ENCODE results near the gene ZNF407.

ZNF407 gene

DNA sequence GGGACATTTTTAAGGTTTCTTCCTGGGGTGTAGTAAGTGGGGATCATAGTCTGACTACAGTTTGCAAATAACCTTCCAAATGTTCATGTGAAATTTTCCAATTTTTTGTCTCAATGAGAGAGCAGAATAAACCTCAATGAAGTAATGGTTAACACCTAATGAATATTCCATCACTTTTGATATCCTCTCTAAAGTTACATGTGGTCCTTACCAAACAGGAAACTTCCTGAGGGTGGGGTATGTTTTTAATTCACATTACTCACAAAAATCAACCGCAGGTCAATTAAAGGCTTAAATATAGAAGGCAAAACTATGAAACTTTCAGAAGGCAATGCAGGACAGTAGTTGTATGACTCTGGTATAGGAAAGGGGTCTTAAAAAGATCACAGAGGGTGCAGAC lies 13.2 kb downstream of the ZNF407 start:
- Histone ChIP-seq H3K4me2 (0 out of 22 replicates have a peak overlapping the region, but pooled peaks of 1 of the 11 experiments have one; percentile 23), H3K4me3 (no peak overlapping the region), H3K9ac (no peak overlapping the region)

DNA sequence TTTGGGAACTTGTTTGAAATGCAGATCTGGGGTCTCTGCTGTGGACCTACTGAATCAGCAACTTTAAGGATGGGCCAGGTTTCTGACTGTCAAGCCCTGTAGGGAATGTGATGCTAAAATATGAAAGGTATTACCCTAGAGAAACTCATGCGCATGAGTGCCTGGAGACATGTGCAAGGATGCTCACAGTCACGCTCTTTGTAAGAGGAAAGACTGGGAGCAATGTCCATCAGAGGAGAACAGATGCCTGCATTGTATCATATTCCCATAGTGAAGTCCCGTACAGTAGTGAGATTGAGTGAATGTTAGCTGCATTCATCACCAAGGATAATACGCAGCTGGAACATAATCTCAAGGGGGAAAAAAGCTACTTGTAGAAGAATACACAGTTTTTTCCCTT lies 14.1 kb downstream of the ZNF407 start:
- H3K9ac ChIP-seq: no peak overlapping the region
- H3K4me2 ChIP-seq: no peak overlapping the region
- no peak overlapping the region for H3K27ac ChIP-seq
- H3K4me1 ChIP-seq: peaks cover 0 to 29% (median 6%) of the 10 kb centered on the region in 10 experiments; a peak in 13 of 20 replicates
- H3K9me3 ChIP-seq (replicated peaks in 1 of 11): peaks cover 12 to 17% (median 16%) of the 10 kb centered on the region in 11 experiments
- H4K20me1 ChIP-seq: peaks cover 3 to 99% (median 62%) of the 10 kb centered on the region in 11 experiments; a peak in 17 of 22 replicates
- TF ChIP-seq Cebpa-rat (IDR thresholded peaks at IDR 0.05): no peak
- H3K36me3 ChIP-seq: peaks cover 0 to 21% (median 10%) of the 10 kb centered on the region in 11 experiments; a peak in 14 of 22 replicates
- H3K4me3 ChIP-seq: no peak overlapping the region
- H3K27me3 ChIP-seq: no peaks in the 10 kb centered on the region

More for the DNA sequence above, 13.2 kb downstream of the ZNF407 start:
- Histone ChIP-seq H3K36me3 (peaks cover 0 to 18% (median 6%) of the 10 kb centered on the region in 11 experiments; a peak in 8 of 22 replicates), H4K20me1 (peaks cover 3 to 99% (median 66%) of the 10 kb centered on the region in 11 experiments; a peak in 17 of 22 replicates), H3K27me3 (no peaks in the 10 kb centered on the region), H3K4me1 (peaks cover 0 to 29% (median 6%) of the 10 kb centered on the region in 10 experiments; a peak in 13 of 20 replicates), H3K9me3 (replicated peaks in 1 of 11) (peaks cover 10 to 14% (median 12%) of the 10 kb centered on the region in 11 experiments), H3K27ac (no peak overlapping the region)
- TF ChIP-seq Cebpa-rat (IDR thresholded peaks at IDR 0.05): no peak

DNA sequence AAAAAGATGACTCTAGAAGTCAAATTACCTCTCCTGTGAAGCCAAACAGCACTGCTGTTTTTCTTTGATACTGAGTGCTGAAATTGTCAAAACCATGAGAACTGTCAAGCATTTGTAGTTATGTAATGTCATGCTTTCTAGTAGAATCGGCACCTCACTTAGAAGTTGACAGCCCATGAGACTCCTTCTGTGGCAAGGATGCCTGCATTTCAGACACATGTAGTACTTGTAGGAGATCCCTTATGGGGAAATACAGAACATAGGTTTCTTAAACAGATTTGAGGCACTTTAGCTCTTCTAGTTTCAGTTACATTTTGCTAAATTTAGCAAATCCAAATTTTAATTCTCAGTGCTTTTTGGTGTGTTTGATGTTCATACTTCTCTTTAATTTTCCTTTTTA lies 15.7 kb downstream of the ZNF407 start:
- Histone ChIP-seq H3K9me3 (replicated peaks in 1 of 11) (peaks cover 12 to 20% (median 19%) of the 10 kb centered on the region in 11 experiments), H4K20me1 (peaks cover 0 to 99% (median 60%) of the 10 kb centered on the region in 11 experiments; a peak in 18 of 22 replicates), H3K9ac (0 out of 22 replicates have a peak overlapping the region, but pooled peaks of 1 of the 11 experiments have one; percentile 10), H3K4me2 (peak overlapping the region in 3 of 11 experiments; percentile 6 to 38 (median 28); a peak in 3 of 22 replicates), H3K4me3 (no peak overlapping the region), H3K4me1 (peaks cover 0 to 29% (median 6%) of the 10 kb centered on the region in 10 experiments; a peak in 13 of 20 replicates), H3K27me3 (no peaks in the 10 kb centered on the region), H3K36me3 (peaks cover 0 to 23% (median 13%) of the 10 kb centered on the region in 11 experiments; a peak in 14 of 22 replicates), H3K27ac (no peak overlapping the region)
- no peak for TF ChIP-seq Cebpa-rat (IDR thresholded peaks at IDR 0.05)

DNA sequence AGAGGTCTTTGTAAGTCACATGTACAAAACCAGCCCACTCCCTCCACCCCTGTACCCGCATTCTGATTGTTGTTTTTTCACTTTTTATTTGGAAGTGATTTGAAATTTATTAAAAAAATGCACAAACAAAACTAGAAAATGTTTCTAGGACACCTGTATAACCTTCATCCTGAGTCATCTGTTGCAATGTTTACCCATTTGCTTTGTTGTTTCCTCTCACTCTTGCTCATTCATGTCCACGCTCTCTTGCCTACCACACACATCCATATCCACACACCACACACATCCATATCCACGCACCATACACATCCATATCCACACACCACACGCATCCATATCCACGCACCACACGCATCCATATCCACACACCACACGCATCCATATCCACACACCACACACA lies 18.8 kb downstream of the ZNF407 start:
- Histone ChIP-seq H3K27me3 (no peaks in the 10 kb centered on the region), H4K20me1 (peaks cover 6 to 99% (median 45%) of the 10 kb centered on the region in 11 experiments; a peak in 20 of 22 replicates), H3K4me3 (no peak overlapping the region), H3K9me3 (replicated peaks in 1 of 11) (peaks cover 12 to 20% (median 19%) of the 10 kb centered on the region in 11 experiments), H3K4me2 (no peak overlapping the region), H3K27ac (no peak overlapping the region), H3K36me3 (peaks cover 0 to 14% (median 12%) of the 10 kb centered on the region in 11 experiments; a peak in 14 of 22 replicates), H3K4me1 (peaks cover 0 to 31% (median 10%) of the 10 kb centered on the region in 10 experiments; a peak in 14 of 20 replicates), H3K9ac (no peak overlapping the region)
- no peak for TF ChIP-seq Cebpa-rat (IDR thresholded peaks at IDR 0.05)

- Histone ChIP-seq H3K4me2 (no peak overlapping the region), H3K9me3 (replicated peaks in 1 of 11) (peaks cover 12 to 20% (median 19%) of the 10 kb centered on the region in 11 experiments), H4K20me1 (peaks cover 4 to 99% (median 48%) of the 10 kb centered on the region in 11 experiments; a peak in 20 of 22 replicates), H3K4me3 (no peak overlapping the region), H3K4me1 (peaks cover 0 to 38% (median 18%) of the 10 kb centered on the region in 10 experiments; a peak in 18 of 20 replicates), H3K9ac (no peak overlapping the region), H3K27ac (no peak overlapping the region), H3K36me3 (peaks cover 0 to 14% (median 12%) of the 10 kb centered on the region in 11 experiments; a peak in 14 of 22 replicates), H3K27me3 (no peaks in the 10 kb centered on the region)
- no peak for TF ChIP-seq Cebpa-rat (IDR thresholded peaks at IDR 0.05)
Measured at GRCh38 chr18:74617486-74617885, 19.8 kb downstream of the ZNF407 start.

DNA sequence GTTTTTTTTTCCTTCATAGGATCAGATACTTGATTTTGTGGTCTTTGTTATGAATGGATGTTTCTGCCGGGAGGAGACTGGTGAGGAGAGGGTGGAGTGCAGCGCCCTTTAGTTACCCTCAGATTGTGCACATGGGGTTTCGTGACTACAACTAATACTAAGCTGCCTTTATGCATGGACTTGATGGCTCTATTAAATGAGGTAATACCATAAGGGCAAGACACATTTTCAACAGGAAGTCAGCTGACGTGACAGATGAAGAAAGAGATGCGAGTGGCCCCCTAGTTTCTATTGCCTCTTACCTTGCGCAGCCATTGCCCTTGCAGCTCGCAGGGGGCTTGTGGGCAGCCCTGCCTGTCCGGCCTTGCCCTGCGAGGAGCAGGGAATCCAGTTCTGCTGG lies 24.4 kb downstream of the ZNF407 start:
- H3K27ac ChIP-seq: 0 out of 22 replicates have a peak overlapping the region, but pooled peaks of 1 of the 11 experiments have one; percentile 9
- peak overlapping the region in 6 of 11 experiments; percentile 5 to 66 (median 40); a peak in 11 of 22 replicates for H3K4me2 ChIP-seq
- no peak overlapping the region for H3K9ac ChIP-seq
- TF ChIP-seq Cebpa-rat (IDR thresholded peaks at IDR 0.05): no peak
- no peaks in the 10 kb centered on the region for H3K27me3 ChIP-seq
- H3K4me1 ChIP-seq: peaks cover 10 to 47% (median 24%) of the 10 kb centered on the region in 10 experiments; a peak in 18 of 20 replicates
- no peak overlapping the region for H3K4me3 ChIP-seq
- H4K20me1 ChIP-seq: peaks cover 4 to 100% (median 56%) of the 10 kb centered on the region in 11 experiments; a peak in 20 of 22 replicates
- peaks cover 0 to under 1% (median 0%) of the 10 kb centered on the region in 11 experiments; a peak in 3 of 22 replicates for H3K9me3 ChIP-seq (replicated peaks in 1 of 11)
- H3K36me3 ChIP-seq: peaks cover 0 to 5% (median under 1%) of the 10 kb centered on the region in 11 experiments; a peak in 5 of 22 replicates

GRCh38 chr18:74623047-74623816 lies 25.6 kb downstream of the ZNF407 start:
- Histone ChIP-seq H3K4me1 (peaks cover 10 to 51% (median 24%) of the 10 kb centered on the region in 10 experiments; a peak in 18 of 20 replicates), H4K20me1 (peaks cover 4 to 93% (median 49%) of the 10 kb centered on the region in 11 experiments; a peak in 20 of 22 replicates), H3K9me3 (replicated peaks in 1 of 11) (peaks cover 0 to 1% (median 0%) of the 10 kb centered on the region in 11 experiments; a peak in 1 of 22 replicates), H3K36me3 (peaks cover 0 to 5% (median 0%) of the 10 kb centered on the region in 11 experiments; a peak in 2 of 22 replicates), H3K9ac (no peak overlapping the region), H3K4me2 (no peak overlapping the region), H3K4me3 (no peak overlapping the region), H3K27ac (no peak overlapping the region), H3K27me3 (no peaks in the 10 kb centered on the region)
- TF ChIP-seq Cebpa-rat (IDR thresholded peaks at IDR 0.05): no peak

DNA sequence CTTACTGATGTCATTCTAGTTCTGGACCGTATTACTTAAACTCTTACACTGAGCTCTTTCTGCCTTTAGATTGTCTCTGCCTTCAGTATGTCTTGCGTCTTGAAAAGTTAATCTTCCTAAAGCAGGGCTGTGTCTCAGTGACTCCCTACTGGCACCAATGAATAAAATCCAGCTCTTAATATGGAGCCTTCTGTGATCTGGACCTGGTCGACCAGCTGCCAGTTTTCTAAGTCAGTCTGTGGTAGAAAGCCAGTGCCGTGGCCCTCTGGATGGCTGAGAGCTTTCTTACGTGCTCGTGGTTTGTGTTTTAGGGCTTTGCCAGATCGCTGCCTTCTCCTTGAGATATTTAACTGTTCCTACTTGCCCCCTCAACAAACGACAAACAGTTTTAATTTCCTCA lies 26.8 kb downstream of the ZNF407 start:
- peaks cover 0 to 11% (median 5%) of the 10 kb centered on the region in 11 experiments; a peak in 4 of 22 replicates for H3K36me3 ChIP-seq
- TF ChIP-seq Cebpa-rat (IDR thresholded peaks at IDR 0.05): no peak
- no peaks in the 10 kb centered on the region for H3K27me3 ChIP-seq
- H3K9ac ChIP-seq: no peak overlapping the region
- peak overlapping the region in 3 of 11 experiments; percentile 6 to 28 (median 13); a peak in 2 of 22 replicates for H3K4me2 ChIP-seq
- peaks cover 10 to 54% (median 26%) of the 10 kb centered on the region in 10 experiments; a peak in 18 of 20 replicates for H3K4me1 ChIP-seq
- H3K9me3 ChIP-seq (replicated peaks in 1 of 11): peaks cover 0 to 9% (median 6%) of the 10 kb centered on the region in 11 experiments; a peak in 8 of 22 replicates
- peak overlapping the region in 2 of 11 experiments; percentile 9 to 14; a peak in 1 of 22 replicates for H3K27ac ChIP-seq
- peaks cover 4 to 81% (median 44%) of the 10 kb centered on the region in 11 experiments; a peak in 20 of 22 replicates for H4K20me1 ChIP-seq
- H3K4me3 ChIP-seq: no peak overlapping the region

Measured in BLaER1 treated with 17β-estradiol and CSF1 and Interleukin-3, amounts not matched to agents 10 nM and 100 nM (cell line).